ENCODE data around the gene TMPRSS11A.

DNA sequence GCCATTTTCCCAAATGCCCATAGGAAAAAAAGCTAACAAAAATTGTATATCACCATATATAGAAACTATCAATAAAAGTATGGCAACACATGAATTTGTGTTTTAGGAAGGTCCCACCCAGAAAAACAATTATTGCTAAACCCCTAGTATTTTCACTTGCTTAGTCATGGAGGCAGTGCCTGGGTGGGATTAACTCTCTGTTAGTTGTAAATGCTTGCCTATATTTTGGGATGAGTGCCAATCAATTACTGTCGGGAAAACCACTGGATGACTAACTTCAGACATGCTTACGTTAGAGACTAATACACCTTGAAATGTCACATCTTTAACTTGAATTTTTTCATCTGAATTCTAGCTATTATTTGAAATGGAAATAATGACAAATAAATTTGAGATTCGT is 33.9 kb downstream of the TMPRSS11A start:
- TF ChIP-seq, protein P1, sequence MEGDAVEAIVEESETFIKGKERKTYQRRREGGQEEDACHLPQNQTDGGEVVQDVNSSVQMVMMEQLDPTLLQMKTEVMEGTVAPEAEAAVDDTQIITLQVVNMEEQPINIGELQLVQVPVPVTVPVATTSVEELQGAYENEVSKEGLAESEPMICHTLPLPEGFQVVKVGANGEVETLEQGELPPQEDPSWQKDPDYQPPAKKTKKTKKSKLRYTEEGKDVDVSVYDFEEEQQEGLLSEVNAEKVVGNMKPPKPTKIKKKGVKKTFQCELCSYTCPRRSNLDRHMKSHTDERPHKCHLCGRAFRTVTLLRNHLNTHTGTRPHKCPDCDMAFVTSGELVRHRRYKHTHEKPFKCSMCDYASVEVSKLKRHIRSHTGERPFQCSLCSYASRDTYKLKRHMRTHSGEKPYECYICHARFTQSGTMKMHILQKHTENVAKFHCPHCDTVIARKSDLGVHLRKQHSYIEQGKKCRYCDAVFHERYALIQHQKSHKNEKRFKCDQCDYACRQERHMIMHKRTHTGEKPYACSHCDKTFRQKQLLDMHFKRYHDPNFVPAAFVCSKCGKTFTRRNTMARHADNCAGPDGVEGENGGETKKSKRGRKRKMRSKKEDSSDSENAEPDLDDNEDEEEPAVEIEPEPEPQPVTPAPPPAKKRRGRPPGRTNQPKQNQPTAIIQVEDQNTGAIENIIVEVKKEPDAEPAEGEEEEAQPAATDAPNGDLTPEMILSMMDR (conservative IDR thresholded peaks at IDR 0.05 in 1 of 2, IDR thresholded peaks at IDR 0.05 in 1 of 2; ENCODE audit: extremely low read depth in 1 of 2, insufficient read depth in 1 of 2, low read depth in 1 of 2, low read length in 2 of 2): no peak
- TF ChIP-seq EZH2 (IDR thresholded peaks at IDR 0.05; ENCODE audit: borderline replicate concordance, low read length): no peak

Measured in mammary epithelial cell (primary cell).